B cell (primary cell): ENCODE results near the gene LIMCH1. TPM values are rescaled to one million over a fixed set of nuclear protein-coding genes. Genes with fewer than 3 reads are reported as not detected.

ENCODE experiments used
- ATAC-seq: fragments of 200-7000 bp; cut with Tn5 transposase; one replicate; pipeline ENCODE4 v1.10.0; 2021; ENCODE audit warnings: low read depth, mild to moderate bottlenecking, moderate number of reproducible peaks, moderate library complexity
- CTCF ChIA-PET: fragments of 350-600 bp; sonication (Branson Sonifier 250); formaldehyde crosslinking; loops from one replicate; lab custom pipeline; 2021; ENCODE audit warnings: antibody characterized with exemption, inconsistent platforms; lab: Charles Lee
- POLR2A ChIA-PET: fragments of 350-600 bp; sonication (Branson Sonifier 250); formaldehyde crosslinking; loops from one replicate; lab custom pipeline; 2021; ENCODE audit warnings: antibody characterized with exemption; lab: Charles Lee
- DNase-seq: peaks from one replicate; pipeline ENCODE4 v3.0.0; 2013
- H2AFZ ChIP-seq: 2 replicates; pipeline ENCODE4 v1.6.1; 2012; ENCODE audit warnings: mild to moderate bottlenecking, low read depth, low read length; ENCODE audit not compliant: insufficient read depth, poor library complexity, severe bottlenecking
- H3K27ac ChIP-seq, 2 donors: 1 replicate in 1 of 2; 2 replicates in 1 of 2; pipeline ENCODE4 v1.5.1; 2012 to 2013; ENCODE audit warnings: low read length in 2 of 2, mild to moderate bottlenecking in 2 of 2, moderate library complexity in 1 of 2
- H3K27me3 ChIP-seq, 4 experiments: fragments of 200-600 bp in 1 of 4; sonication (generic) in 1 of 4; replicated peaks in 1 of 4; 1 replicate in 2 of 4; 2 replicates in 2 of 4; pipeline versions ENCODE4 v1.6.1 to v1.7.0; 2013 to 2016; ENCODE audit warnings: low read length in 3 of 4, mild to moderate bottlenecking in 2 of 4, mixed read lengths in 1 of 4, moderate library complexity in 1 of 4; ENCODE audit not compliant: insufficient read depth in 4 of 4, control insufficient read depth in 3 of 4; ENCODE audit errors: control extremely low read depth in 1 of 4
- H3K36me3 ChIP-seq, 2 experiments: replicated peaks in 1 of 2; 1 replicate in 1 of 2; 2 replicates in 1 of 2; pipeline versions ENCODE4 v1.6.1 to v1.7.1; 2013; ENCODE audit warnings: low read length in 1 of 2; ENCODE audit not compliant: insufficient read depth in 2 of 2, control insufficient read depth in 1 of 2; ENCODE audit errors: control extremely low read depth in 1 of 2, extremely low read depth in 1 of 2
- H3K4me1 ChIP-seq, 2 donors: fragments of 200-600 bp in 1 of 2; sonication (generic) in 1 of 2; 1 replicate in 1 of 2; 2 replicates in 1 of 2; pipeline versions ENCODE4 v1.5.1 to v1.6.1; 2013 to 2017; ENCODE audit warnings: low read length in 2 of 2; ENCODE audit not compliant: control insufficient read depth in 2 of 2, insufficient read depth in 2 of 2
- H3K4me2 ChIP-seq: replicated peaks from 2 replicates; pipeline ENCODE3; 2012; ENCODE audit warnings: mild to moderate bottlenecking, low read depth, low read length; ENCODE audit not compliant: poor library complexity, severe bottlenecking
- H3K4me3 ChIP-seq, 5 experiments: fragments of 200-600 bp in 1 of 5; sonication (generic) in 1 of 5; 1 replicate in 3 of 5; 2 replicates in 2 of 5; pipeline versions ENCODE4 v1.5.1 to v1.7.0; 2011 to 2016; ENCODE audit warnings: low read length in 4 of 5, mild to moderate bottlenecking in 4 of 5, low read depth in 2 of 5, control low read depth in 1 of 5, moderate library complexity in 1 of 5; ENCODE audit not compliant: insufficient read depth in 1 of 5; ENCODE audit errors: control extremely low read depth in 1 of 5, extremely low read depth in 1 of 5
- H3K79me2 ChIP-seq: fragments of 200-600 bp; sonication (generic); one replicate; pipeline ENCODE4 v1.6.0; 2016; ENCODE audit warnings: low read length; ENCODE audit not compliant: control insufficient read depth, insufficient read depth
- H3K9ac ChIP-seq: fragments of 200-600 bp; sonication (generic); 2 replicates; pipeline ENCODE4 v1.6.1; 2017; ENCODE audit warnings: mild to moderate bottlenecking, low read length, moderate library complexity
- H3K9me3 ChIP-seq, 3 donors: one replicate each; pipeline versions ENCODE4 v1.6.1 to v1.7.1; 2013; ENCODE audit warnings: low read length in 2 of 3; ENCODE audit not compliant: control insufficient read depth in 2 of 3, insufficient read depth in 1 of 3; ENCODE audit errors: control extremely low read depth in 1 of 3
- H4K20me1 ChIP-seq: 2 replicates; pipeline ENCODE4 v1.6.0; 2012; ENCODE audit warnings: mild to moderate bottlenecking, low read length; ENCODE audit not compliant: insufficient read depth, control insufficient read depth, poor library complexity, severe bottlenecking
- H3K27ac Mint-ChIP-seq: one replicate; pipeline ENCODE4 v1.8.0; 2021; ENCODE audit warnings: mixed read lengths
- H3K27me3 Mint-ChIP-seq: one replicate; pipeline ENCODE4 v1.8.0; 2021; ENCODE audit warnings: mixed read lengths
- H3K4me1 Mint-ChIP-seq: one replicate; pipeline ENCODE4 v1.8.0; 2021; ENCODE audit warnings: mixed read lengths
- H3K4me3 Mint-ChIP-seq: one replicate; pipeline ENCODE4 v1.8.0; 2021; ENCODE audit warnings: mixed read lengths
- H3K9me3 Mint-ChIP-seq: one replicate; pipeline ENCODE4 v1.8.0; 2022; ENCODE audit warnings: mixed read lengths; ENCODE audit not compliant: insufficient read depth
- EZH2 ChIP-seq: IDR thresholded peaks from 2 replicates; pipeline ENCODE4 v1.6.1; 2012; ENCODE audit warnings: borderline replicate concordance, low read depth, mild to moderate bottlenecking, moderate library complexity, low read length; ENCODE audit not compliant: insufficient read depth, poor library complexity, severe bottlenecking
- WGBS: methylation state at CpG from one replicate; pipeline ENCODE4 v1.1.5; 2013; ENCODE audit warnings: missing lambda C conversion rate; ENCODE audit not compliant: insufficient coverage; 5-methylcytosine and 5-hydroxymethylcytosine counted together
- intact Hi-C: fragments of 100-400 bp; cut with micrococcal nuclease; formaldehyde crosslinking; loops from one replicate; pipeline ENCODE4 v1.10.0; 2022
- polyA plus RNA-seq: library from polyadenylated mRNA; depleted of rRNA; stranded (reverse); fragments of >200 nt; gene quantifications from 2 replicates; pipeline ENCODE4 v1.2.3, GENCODE V29; 2012
- total RNA-seq, 2 donors: library from RNA; stranded (reverse); fragments of 120-200 nt in 1 of 2; gene quantifications; 1 replicate in 1 of 2; 2 replicates in 1 of 2; pipeline versions ENCODE4 v1.2.3 to v1.2.4, GENCODE V29; 2013 to 2022
- TF ChIP-seq, protein P1 (sequence below): fragments of 200-600 bp; IDR thresholded peaks from one replicate; pipeline ENCODE4 v1.8.0; 2022; ENCODE audit warnings: antibody characterized with exemption, mild to moderate bottlenecking

Gene LIMCH1
- total and polyA plus RNA-seq, 2 donors (not counting 1 experiment from before 2014, with no cell fraction given): not detected

DNA sequence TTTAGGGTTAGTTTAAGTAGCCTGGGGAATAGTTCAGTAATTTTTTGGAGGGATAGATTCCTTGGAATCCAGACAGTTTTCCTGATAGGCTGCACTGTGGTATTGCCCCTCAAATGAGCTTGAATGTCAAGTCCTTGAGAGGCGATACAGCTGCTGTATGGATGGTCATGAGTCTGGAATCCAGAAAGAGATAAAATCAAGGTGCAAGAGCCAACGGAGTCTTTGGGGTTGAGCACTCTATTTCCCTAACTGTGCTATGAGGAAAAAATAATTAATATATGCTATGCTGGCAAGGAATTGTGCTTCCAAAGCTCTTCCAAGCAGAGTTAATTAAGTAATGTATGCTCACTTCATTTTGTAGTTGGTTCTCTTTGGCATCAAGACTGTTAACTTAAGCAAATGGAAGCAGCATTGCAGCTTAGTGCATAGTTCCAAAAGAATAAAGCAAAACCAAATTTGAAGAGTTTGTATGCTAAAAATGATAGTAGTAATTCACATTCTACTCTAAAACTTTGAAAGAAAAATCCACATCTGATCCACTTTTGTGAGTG lies 48.8 kb downstream of the LIMCH1 start:
- H3K9ac ChIP-seq: no peak overlapping the region
- H3K4me2 ChIP-seq: no peak overlapping the region
- Mint-ChIP-seq H3K4me1 (no peaks in the 10 kb centered on the region), H3K9me3 (peaks cover 5% of the 10 kb centered on the region), H3K27me3 (peaks cover 3% of the 10 kb centered on the region), H3K4me3 (no peak overlapping the region), H3K27ac (no peak overlapping the region)
- H3K36me3 ChIP-seq: no peaks in the 10 kb centered on the region
- ATAC-seq: no peak
- TF ChIP-seq, protein P1, sequence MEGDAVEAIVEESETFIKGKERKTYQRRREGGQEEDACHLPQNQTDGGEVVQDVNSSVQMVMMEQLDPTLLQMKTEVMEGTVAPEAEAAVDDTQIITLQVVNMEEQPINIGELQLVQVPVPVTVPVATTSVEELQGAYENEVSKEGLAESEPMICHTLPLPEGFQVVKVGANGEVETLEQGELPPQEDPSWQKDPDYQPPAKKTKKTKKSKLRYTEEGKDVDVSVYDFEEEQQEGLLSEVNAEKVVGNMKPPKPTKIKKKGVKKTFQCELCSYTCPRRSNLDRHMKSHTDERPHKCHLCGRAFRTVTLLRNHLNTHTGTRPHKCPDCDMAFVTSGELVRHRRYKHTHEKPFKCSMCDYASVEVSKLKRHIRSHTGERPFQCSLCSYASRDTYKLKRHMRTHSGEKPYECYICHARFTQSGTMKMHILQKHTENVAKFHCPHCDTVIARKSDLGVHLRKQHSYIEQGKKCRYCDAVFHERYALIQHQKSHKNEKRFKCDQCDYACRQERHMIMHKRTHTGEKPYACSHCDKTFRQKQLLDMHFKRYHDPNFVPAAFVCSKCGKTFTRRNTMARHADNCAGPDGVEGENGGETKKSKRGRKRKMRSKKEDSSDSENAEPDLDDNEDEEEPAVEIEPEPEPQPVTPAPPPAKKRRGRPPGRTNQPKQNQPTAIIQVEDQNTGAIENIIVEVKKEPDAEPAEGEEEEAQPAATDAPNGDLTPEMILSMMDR: no peak
- no peak for TF ChIP-seq EZH2
- H4K20me1 ChIP-seq: no peaks in the 10 kb centered on the region
- no peak for DNase-seq
- H3K27me3 ChIP-seq: no peaks in the 10 kb centered on the region
- no peak overlapping the region for H3K27ac ChIP-seq
- H3K4me1 ChIP-seq: no peaks in the 10 kb centered on the region
- no peaks in the 10 kb centered on the region for H3K79me2 ChIP-seq
- POLR2A ChIA-PET: no interaction called here
- CTCF ChIA-PET: no interaction called here
- WGBS: no CpG with 5 or more reads among the region's 2 CpGs
- intact Hi-C loops: no loop called here
- H2AFZ ChIP-seq: no peak overlapping the region
- H3K9me3 ChIP-seq: peaks cover 0 to 5% (median 0%) of the 10 kb centered on the region in 3 donors
- H3K4me3 ChIP-seq: no peak overlapping the region

DNA sequence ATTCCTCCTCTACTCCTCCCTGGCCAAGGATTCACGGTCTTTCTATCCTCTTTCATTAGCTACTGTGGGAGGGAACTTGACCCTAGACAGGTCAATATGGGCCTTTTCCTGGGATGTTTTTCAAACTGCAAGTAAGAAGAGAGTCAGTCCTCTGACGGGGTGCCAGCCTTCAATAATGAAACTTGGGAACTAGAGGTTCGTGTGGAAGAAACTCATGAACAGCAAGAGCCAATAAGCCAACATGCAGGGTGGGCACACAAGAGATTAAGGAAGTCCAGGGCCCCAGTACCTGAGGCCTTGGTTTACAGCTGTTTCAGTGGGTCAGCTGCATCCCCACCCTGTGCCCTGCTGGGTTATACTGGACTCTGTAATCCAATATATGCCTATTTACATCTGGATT lies 49.3 kb downstream of the LIMCH1 start:
- Histone ChIP-seq H3K9ac (no peak overlapping the region), H3K4me1 (no peaks in the 10 kb centered on the region), H3K79me2 (no peaks in the 10 kb centered on the region), H3K4me3 (no peak overlapping the region), H2AFZ (no peak overlapping the region), H3K4me2 (no peak overlapping the region), H3K27ac (no peak overlapping the region), H3K36me3 (no peaks in the 10 kb centered on the region), H4K20me1 (no peaks in the 10 kb centered on the region), H3K9me3 (peaks cover 0 to 5% (median 0%) of the 10 kb centered on the region in 3 donors), H3K27me3 (no peaks in the 10 kb centered on the region)
- Mint-ChIP-seq H3K4me3 (no peak overlapping the region), H3K27me3 (peaks cover 3% of the 10 kb centered on the region), H3K4me1 (no peaks in the 10 kb centered on the region), H3K9me3 (peaks cover 5% of the 10 kb centered on the region), H3K27ac (no peak overlapping the region)
- POLR2A ChIA-PET: no interaction called here
- TF ChIP-seq, protein P1: no peak
- no peak for TF ChIP-seq EZH2
- 97% methylated on average over 2 of the region's 3 CpGs for WGBS
- intact Hi-C loops: no loop called here
- ATAC-seq (no peak), DNase-seq (no peak)
- CTCF ChIA-PET: no interaction called here
